Measurements from ENCODE around the gene HARBI1. TPM values are rescaled to one million over a fixed set of nuclear protein-coding genes. Genes with fewer than 3 reads are reported as not detected.

The HARBI1 gene
- total and polyA plus RNA-seq, 9 of the 15 experiments (the other 6 are each of a cell fraction or from before 2014, with no cell fraction given) = 3.5 to 8.4 (median 5.5) TPM

DNA sequence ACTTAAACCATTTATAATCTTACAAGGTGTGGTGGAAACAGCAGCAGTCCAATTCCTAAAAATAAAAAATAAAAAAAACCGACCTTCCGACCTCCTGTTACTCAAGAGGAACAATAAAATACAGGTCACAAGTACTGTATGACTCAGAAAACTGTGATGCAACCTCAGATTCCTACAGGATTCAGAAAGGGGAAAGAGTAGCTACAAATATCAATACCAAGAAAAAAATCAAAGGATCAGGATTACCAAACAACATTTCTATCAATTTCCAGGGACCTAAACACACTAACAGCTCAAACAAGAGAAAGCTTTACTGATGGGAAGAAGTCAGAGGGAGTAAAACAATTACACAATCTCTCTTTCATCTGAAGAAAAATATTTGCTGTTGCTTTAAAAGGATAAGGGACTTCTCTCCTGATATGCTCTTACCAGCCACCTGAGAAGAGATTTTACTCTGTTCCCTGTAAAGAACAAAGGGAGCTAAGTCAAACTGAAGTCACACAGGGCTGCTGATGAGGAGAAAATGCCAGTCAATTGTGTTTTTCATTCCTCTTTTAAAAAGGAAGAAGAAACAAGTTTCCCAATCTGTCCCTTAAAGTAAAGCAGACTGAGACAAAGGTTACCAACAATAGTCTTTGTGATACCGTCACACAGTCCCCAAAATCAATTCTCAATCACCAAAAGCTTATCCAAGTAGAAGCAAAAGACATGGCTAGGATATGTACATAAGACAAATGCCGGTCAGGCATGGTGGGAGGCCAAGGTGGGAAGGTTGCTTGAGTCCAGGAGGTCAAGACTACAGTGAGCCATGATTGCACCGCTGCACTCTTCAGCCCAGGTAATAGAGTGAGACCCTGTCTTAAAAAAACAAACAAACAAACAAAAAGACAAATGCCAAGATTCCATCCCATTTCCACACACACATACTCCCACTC, 62.5 kb downstream of the HARBI1 start (continued):
- TF ChIP-seq, protein P1, sequence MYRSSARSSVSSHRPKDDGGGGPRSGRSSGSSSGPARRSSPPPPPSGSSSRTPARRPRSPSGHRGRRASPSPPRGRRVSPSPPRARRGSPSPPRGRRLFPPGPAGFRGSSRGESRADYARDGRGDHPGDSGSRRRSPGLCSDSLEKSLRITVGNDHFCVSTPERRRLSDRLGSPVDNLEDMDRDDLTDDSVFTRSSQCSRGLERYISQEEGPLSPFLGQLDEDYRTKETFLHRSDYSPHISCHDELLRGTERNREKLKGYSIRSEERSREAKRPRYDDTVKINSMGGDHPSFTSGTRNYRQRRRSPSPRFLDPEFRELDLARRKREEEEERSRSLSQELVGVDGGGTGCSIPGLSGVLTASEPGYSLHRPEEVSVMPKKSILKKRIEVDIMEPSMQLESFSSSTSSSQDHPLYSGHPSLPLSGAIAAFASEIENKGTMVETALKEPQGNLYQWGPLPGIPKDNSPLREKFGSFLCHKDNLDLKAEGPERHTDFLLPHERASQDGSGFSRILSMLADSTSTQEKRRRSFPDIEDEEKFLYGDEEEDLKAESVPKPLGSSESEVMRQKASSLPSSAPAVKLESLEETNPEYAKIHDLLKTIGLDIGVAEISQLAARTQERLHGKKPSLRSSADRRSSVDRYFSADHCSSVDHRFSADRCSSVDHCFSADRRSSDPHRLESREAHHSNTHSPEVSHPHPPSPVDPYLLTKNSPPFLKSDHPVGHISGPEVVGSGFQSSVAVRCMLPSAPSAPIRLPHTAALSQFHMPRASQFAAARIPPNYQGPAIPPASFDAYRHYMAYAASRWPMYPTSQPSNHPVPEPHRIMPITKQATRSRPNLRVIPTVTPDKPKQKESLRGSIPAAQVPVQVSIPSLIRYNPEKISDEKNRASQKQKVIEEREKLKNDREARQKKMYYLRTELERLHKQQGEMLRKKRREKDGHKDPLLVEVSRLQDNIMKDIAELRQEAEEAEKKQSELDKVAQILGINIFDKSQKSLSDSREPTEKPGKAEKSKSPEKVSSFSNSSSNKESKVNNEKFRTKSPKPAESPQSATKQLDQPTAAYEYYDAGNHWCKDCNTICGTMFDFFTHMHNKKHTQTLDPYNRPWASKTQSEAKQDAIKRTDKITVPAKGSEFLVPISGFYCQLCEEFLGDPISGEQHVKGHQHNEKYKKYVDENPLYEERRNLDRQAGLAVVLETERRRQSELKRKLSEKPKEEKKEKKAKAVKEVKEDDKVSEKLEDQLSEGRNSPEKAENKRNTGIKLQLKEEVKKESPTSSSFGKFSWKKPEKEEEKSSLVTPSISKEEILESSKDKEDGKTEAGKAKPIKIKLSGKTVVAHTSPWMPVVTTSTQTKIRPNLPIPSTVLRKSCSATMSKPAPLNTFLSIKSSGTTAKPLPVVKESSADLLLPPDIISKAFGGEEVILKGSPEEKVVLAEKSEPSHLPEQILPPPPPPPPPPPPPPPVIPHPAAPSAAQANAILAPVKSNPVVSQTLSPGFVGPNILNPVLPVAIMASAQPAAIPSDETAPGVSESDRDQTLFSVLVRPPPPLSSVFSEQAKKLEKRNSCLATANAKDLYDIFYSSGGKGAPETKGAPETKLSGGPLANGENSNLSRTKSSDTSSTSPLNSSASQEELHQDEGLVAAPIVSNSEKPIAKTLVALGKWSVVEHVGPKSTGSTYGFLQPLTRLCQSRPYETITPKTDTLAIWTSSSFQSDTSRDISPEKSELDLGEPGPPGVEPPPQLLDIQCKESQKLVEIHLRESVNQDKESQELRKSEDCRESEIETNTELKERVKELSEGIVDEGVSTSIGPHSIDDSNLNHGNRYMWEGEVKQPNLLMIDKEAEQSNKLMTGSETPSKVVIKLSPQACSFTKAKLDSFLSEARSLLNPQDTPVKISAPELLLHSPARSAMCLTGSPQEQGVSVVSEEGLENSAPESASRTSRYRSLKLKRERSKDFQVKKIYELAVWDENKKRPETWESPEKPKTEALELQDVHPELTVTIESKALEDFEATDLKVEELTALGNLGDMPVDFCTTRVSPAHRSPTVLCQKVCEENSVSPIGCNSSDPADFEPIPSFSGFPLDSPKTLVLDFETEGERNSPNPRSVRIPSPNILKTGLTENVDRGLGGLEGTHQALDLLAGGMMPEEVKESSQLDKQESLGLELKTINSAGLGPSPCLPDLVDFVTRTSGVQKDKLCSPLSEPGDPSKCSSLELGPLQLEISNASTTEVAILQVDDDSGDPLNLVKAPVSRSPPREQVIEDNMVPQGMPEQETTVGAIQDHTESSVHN (IDR thresholded peaks at IDR 0.05; ENCODE audit: borderline replicate concordance in 1 of 2, low read depth in 1 of 2) = peak in 1 of 2 experiments; percentile 78; a peak in 1 of 4 replicates
- TF ChIP-seq ZBTB26 (CRISPR knock-in tag; IDR thresholded peaks at IDR 0.05) (no peak), SNIP1 (IDR thresholded peaks at IDR 0.05; ENCODE audit: low read depth) (no peak), ZNF592 (IDR thresholded peaks at IDR 0.05) (no peak), COPS2 (conservative IDR thresholded peaks at IDR 0.05) (no peak), ZNF561 (CRISPR knock-in tag; conservative IDR thresholded peaks at IDR 0.05) (no peak), PHTF2 (CRISPR knock-in tag; IDR thresholded peaks at IDR 0.05) (no peak), ETV5 (CRISPR knock-in tag; IDR thresholded peaks at IDR 0.05; ENCODE audit: low read depth) (no peak), ZNF766 (CRISPR knock-in tag; conservative IDR thresholded peaks at IDR 0.05) (no peak), ELF4 (CRISPR knock-in tag; IDR thresholded peaks at IDR 0.05) (no peak), ZC3H8 (IDR thresholded peaks at IDR 0.05) (no peak), ZNF239 (CRISPR knock-in tag; IDR thresholded peaks at IDR 0.05) (no peak), TEAD1 (CRISPR knock-in tag; IDR thresholded peaks at IDR 0.05) (no peak), BHLHE40 (IDR thresholded peaks at IDR 0.05; ENCODE audit: low read length) (no peak)

All from K562 (cell line).